Neural cell (in vitro differentiated cells): ENCODE results near the gene BTBD6. TPM values are rescaled to one million over a fixed set of nuclear protein-coding genes. Genes with fewer than 3 reads are reported as not detected.

ENCODE experiments used
- H2AFZ ChIP-seq: fragments of 200-600, 300-800 bp; sonication (generic), shearing (Covaris generic); 2 replicates; pipeline ENCODE4 v1.6.0; 2014; ENCODE audit warnings: low read depth, mild to moderate bottlenecking, antibody characterized with exemption, low read length, moderate library complexity
- H3F3A ChIP-seq: fragments of 200-600 bp; shearing (Covaris generic); 2 replicates; pipeline ENCODE4 v1.6.1; 2016; ENCODE audit warnings: mild to moderate bottlenecking, moderate library complexity, mixed read lengths, antibody characterized with exemption, low read length; ENCODE audit not compliant: insufficient read depth, poor library complexity, severe bottlenecking
- H3K27ac ChIP-seq: fragments of 200-600, 300-800 bp; sonication (generic), shearing (Covaris generic); 2 replicates; pipeline ENCODE4 v1.5.1; 2014; ENCODE audit warnings: mild to moderate bottlenecking, low read length, moderate library complexity
- H3K27me3 ChIP-seq: fragments of 300-800, 200-600 bp; sonication (generic), shearing (Covaris generic); 2 replicates; pipeline ENCODE4 v1.6.0; 2014; ENCODE audit warnings: mild to moderate bottlenecking, low read depth, low read length, moderate library complexity; ENCODE audit not compliant: insufficient read depth
- H3K36me3 ChIP-seq: fragments of 300-800, 200-600 bp; sonication (generic), shearing (Covaris generic); 2 replicates; pipeline ENCODE4 v1.5.1; 2014; ENCODE audit warnings: mild to moderate bottlenecking, antibody characterized with exemption, low read length, moderate library complexity; ENCODE audit not compliant: insufficient read depth
- H3K4me2 ChIP-seq: fragments of 300-800, 200-600 bp; sonication (generic), shearing (Covaris generic); 2 replicates; pipeline ENCODE4 v1.6.0; 2014; ENCODE audit warnings: mild to moderate bottlenecking, low read length
- H3K4me3 ChIP-seq: fragments of 300-800, 200-600 bp; sonication (generic), shearing (Covaris generic); 2 replicates; pipeline ENCODE4 v1.5.1; 2014; ENCODE audit warnings: mild to moderate bottlenecking, low read length, moderate library complexity
- H3K79me2 ChIP-seq: fragments of 200-600 bp; shearing (Covaris generic); replicated peaks from 2 replicates; pipeline ENCODE4 v1.6.0; 2014; ENCODE audit warnings: mild to moderate bottlenecking, low read length, moderate library complexity; ENCODE audit not compliant: insufficient read depth
- H3K9ac ChIP-seq: fragments of 300-800, 200-600 bp; sonication (generic), shearing (Covaris generic); 2 replicates; pipeline ENCODE4 v1.6.1; 2016; ENCODE audit warnings: mild to moderate bottlenecking, low read length, mixed read lengths
- H3K9me2 ChIP-seq: fragments of 200-600 bp; shearing (Covaris generic); 2 replicates; pipeline ENCODE4 v1.6.1; 2016; ENCODE audit warnings: mild to moderate bottlenecking, low read length, mixed read lengths; ENCODE audit not compliant: insufficient read depth
- H3K9me3 ChIP-seq: fragments of 200-600, 300-800 bp; sonication (generic), shearing (Covaris generic); 2 replicates; pipeline ENCODE4 v1.6.1; 2016; ENCODE audit warnings: mild to moderate bottlenecking, mixed run types, low read length, moderate library complexity, mixed read lengths
- H4K20me1 ChIP-seq: fragments of 200-600 bp; shearing (Covaris generic); 2 replicates; pipeline ENCODE4 v1.6.1; 2016; ENCODE audit warnings: mild to moderate bottlenecking, mixed run types; ENCODE audit not compliant: insufficient read depth
- CTCF ChIP-seq: fragments of 450-650 bp; IDR thresholded peaks from 2 replicates; pipeline ENCODE4 v1.5.1; 2014; ENCODE audit warnings: antibody characterized with exemption, mild to moderate bottlenecking, moderate library complexity; ENCODE audit not compliant: poor library complexity, severe bottlenecking
- EP300 ChIP-seq: fragments of 450-650 bp; conservative IDR thresholded peaks from 2 replicates; pipeline ENCODE4 v1.6.1; 2014; ENCODE audit warnings: antibody characterized with exemption, mild to moderate bottlenecking, moderate library complexity; ENCODE audit not compliant: poor library complexity, severe bottlenecking
- EZH2 ChIP-seq: fragments of 200-600, 300-800 bp; shearing (Covaris generic), sonication (generic); IDR thresholded peaks from 2 replicates; pipeline ENCODE4 v1.6.1; 2014; ENCODE audit warnings: antibody characterized with exemption, low read length, borderline replicate concordance, mild to moderate bottlenecking; ENCODE audit not compliant: insufficient read depth, poor library complexity, severe bottlenecking
- MXI1 ChIP-seq: fragments of 450-650 bp; conservative IDR thresholded peaks from 2 replicates; pipeline ENCODE4 v1.6.1; 2014; ENCODE audit warnings: antibody characterized with exemption, mild to moderate bottlenecking; ENCODE audit not compliant: poor library complexity, severe bottlenecking
- POLR2AphosphoS5 ChIP-seq: IDR thresholded peaks from 2 replicates; pipeline ENCODE4 v1.6.1; 2012
- RAD21 ChIP-seq: fragments of 450-650 bp; conservative IDR thresholded peaks from 2 replicates; pipeline ENCODE4 v1.6.1; 2014; ENCODE audit warnings: antibody characterized with exemption, mild to moderate bottlenecking, moderate library complexity
- SMC3 ChIP-seq: fragments of 450-650 bp; conservative IDR thresholded peaks from 2 replicates; pipeline ENCODE4 v1.6.1; 2014; ENCODE audit warnings: antibody characterized with exemption, mild to moderate bottlenecking, moderate library complexity; ENCODE audit not compliant: poor library complexity
- TAF1 ChIP-seq: IDR thresholded peaks from 2 replicates; pipeline ENCODE4 v1.6.1; 2012; ENCODE audit warnings: low read depth
- polyA plus RNA-seq: library from polyadenylated mRNA; depleted of rRNA; stranded (reverse); fragments of >200 nt; gene quantifications from 2 replicates; pipeline ENCODE4 v1.2.3, GENCODE V29; 2014
- TF ChIP-seq, protein P1 (sequence below): IDR thresholded peaks from 2 replicates; pipeline ENCODE4 v1.6.1; 2012; ENCODE audit warnings: borderline replicate concordance

Gene BTBD6
- polyA plus RNA-seq, 1 donor from 2014 or later = 94.1 TPM

- Histone ChIP-seq H4K20me1 (no peaks in the 10 kb centered on the region), H3K9ac (no peak overlapping the region), H2AFZ (no peak overlapping the region), H3F3A (no peaks in the 10 kb centered on the region), H3K27me3 (no peaks in the 10 kb centered on the region), H3K4me2 (no peak overlapping the region), H3K27ac (no peak overlapping the region), H3K9me3 (no peaks in the 10 kb centered on the region), H3K9me2 (no peaks in the 10 kb centered on the region), H3K79me2 (no peaks in the 10 kb centered on the region), H3K4me3 (no peak overlapping the region), H3K36me3 (no peaks in the 10 kb centered on the region)
- TF ChIP-seq SMC3 = no peak
- no peak for TF ChIP-seq TAF1
- no peak for TF ChIP-seq RAD21
- TF ChIP-seq MXI1 = no peak
- TF ChIP-seq CTCF = no peak
- TF ChIP-seq EZH2 = no peak
These were observed 40.9 kb upstream of the BTBD6 start for GRCh38 chr14:105207460-105207901.

- Histone ChIP-seq H3K27ac (no peak overlapping the region), H2AFZ (no peak overlapping the region), H3K9me2 (no peaks in the 10 kb centered on the region), H3K9ac (no peak overlapping the region), H4K20me1 (no peaks in the 10 kb centered on the region), H3K36me3 (no peaks in the 10 kb centered on the region), H3K4me2 (no peak overlapping the region), H3K79me2 (no peaks in the 10 kb centered on the region), H3F3A (no peaks in the 10 kb centered on the region), H3K27me3 (no peaks in the 10 kb centered on the region), H3K4me3 (no peak overlapping the region), H3K9me3 (no peaks in the 10 kb centered on the region)
- TF ChIP-seq MXI1 = no peak
- no peak for TF ChIP-seq EP300
- TF ChIP-seq, protein P1, sequence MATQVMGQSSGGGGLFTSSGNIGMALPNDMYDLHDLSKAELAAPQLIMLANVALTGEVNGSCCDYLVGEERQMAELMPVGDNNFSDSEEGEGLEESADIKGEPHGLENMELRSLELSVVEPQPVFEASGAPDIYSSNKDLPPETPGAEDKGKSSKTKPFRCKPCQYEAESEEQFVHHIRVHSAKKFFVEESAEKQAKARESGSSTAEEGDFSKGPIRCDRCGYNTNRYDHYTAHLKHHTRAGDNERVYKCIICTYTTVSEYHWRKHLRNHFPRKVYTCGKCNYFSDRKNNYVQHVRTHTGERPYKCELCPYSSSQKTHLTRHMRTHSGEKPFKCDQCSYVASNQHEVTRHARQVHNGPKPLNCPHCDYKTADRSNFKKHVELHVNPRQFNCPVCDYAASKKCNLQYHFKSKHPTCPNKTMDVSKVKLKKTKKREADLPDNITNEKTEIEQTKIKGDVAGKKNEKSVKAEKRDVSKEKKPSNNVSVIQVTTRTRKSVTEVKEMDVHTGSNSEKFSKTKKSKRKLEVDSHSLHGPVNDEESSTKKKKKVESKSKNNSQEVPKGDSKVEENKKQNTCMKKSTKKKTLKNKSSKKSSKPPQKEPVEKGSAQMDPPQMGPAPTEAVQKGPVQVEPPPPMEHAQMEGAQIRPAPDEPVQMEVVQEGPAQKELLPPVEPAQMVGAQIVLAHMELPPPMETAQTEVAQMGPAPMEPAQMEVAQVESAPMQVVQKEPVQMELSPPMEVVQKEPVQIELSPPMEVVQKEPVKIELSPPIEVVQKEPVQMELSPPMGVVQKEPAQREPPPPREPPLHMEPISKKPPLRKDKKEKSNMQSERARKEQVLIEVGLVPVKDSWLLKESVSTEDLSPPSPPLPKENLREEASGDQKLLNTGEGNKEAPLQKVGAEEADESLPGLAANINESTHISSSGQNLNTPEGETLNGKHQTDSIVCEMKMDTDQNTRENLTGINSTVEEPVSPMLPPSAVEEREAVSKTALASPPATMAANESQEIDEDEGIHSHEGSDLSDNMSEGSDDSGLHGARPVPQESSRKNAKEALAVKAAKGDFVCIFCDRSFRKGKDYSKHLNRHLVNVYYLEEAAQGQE = no peak
- no peak for TF ChIP-seq POLR2AphosphoS5
- no peak for TF ChIP-seq TAF1
These were observed 40.2 kb upstream of the BTBD6 start for GRCh38 chr14:105207996-105208737.

DNA sequence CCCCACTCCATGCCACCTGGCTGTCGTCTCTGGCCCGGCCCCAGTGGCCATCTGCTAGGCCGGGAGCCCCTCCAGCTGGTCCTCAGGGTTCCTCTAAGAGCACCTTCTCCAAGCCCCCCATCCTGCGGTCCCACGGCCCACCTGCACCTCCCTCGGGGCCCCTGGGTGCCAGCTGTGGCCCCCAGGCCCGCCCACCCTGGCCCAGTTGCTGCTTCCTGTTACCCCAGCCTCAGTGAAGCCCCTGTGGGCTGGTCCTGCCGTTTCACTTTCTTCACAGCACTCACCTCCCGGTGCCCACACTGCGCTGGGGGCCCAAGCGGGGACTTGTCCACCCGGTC is 39.6 kb upstream of the BTBD6 start:
- H3F3A ChIP-seq = no peaks in the 10 kb centered on the region
- H3K9me3 ChIP-seq = no peaks in the 10 kb centered on the region
- H2AFZ ChIP-seq = no peak overlapping the region
- H3K9me2 ChIP-seq = no peaks in the 10 kb centered on the region
- H3K4me3 ChIP-seq = no peak overlapping the region
- H3K79me2 ChIP-seq = no peaks in the 10 kb centered on the region
- H3K27me3 ChIP-seq = no peaks in the 10 kb centered on the region
- no peak overlapping the region for H3K4me2 ChIP-seq
- TF ChIP-seq RAD21 (no peak), POLR2AphosphoS5 (no peak), CTCF (no peak), EZH2 (no peak), TAF1 (no peak), SMC3 (no peak)
- TF ChIP-seq, protein P1 = no peak
- H3K9ac ChIP-seq = no peak overlapping the region
- no peaks in the 10 kb centered on the region for H3K36me3 ChIP-seq
- H4K20me1 ChIP-seq = no peaks in the 10 kb centered on the region
- no peak overlapping the region for H3K27ac ChIP-seq
